Esophagus muscularis mucosa (tissue), 3 donors: Measurements from ENCODE around the gene FAM131C.

Experiments
- EP300 ChIP-seq: sonication (generic); formaldehyde crosslinking; IDR thresholded peaks from one replicate; pipeline ENCODE4 v1.6.1; 2017; ENCODE audit warnings: antibody characterized with exemption
- TF ChIP-seq, protein P1 (sequence below), 3 experiments: fragments of 200-600 bp in 2 of 3; fragments of 450-650 bp in 1 of 3; sonication (generic) in 2 of 3; IDR thresholded peaks; one replicate each; pipeline ENCODE4 v1.5.1; 2017 to 2019; ENCODE audit warnings: antibody characterized with exemption in 3 of 3, mild to moderate bottlenecking in 2 of 3, moderate library complexity in 1 of 3

DNA sequence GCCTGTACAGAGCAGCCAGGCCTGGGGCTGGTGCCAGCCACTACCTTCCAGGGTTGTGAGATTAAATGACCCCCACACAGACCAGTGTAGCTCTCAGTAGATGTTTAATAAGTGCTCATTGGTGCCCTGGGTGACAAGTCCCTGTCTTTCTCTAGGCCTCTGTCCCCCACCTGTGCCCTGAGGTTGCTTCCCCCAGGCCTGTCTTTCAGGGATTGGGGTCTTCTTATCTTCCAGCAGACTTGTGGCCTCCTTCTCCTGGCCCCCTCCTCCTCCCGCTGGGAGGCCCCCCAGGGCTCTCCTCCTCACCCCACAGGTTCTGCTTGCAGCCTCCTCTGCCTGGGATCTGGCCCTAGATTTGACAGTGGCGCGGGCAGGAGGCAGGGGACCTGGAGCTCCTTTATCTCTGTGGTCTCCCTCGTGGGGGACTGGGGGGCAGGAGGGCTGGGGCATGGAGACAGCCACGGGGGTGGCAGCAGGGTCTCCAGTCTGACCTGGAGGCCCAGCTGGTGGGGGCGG, 42.1 kb upstream of the FAM131C start:
- TF ChIP-seq, protein P1, sequence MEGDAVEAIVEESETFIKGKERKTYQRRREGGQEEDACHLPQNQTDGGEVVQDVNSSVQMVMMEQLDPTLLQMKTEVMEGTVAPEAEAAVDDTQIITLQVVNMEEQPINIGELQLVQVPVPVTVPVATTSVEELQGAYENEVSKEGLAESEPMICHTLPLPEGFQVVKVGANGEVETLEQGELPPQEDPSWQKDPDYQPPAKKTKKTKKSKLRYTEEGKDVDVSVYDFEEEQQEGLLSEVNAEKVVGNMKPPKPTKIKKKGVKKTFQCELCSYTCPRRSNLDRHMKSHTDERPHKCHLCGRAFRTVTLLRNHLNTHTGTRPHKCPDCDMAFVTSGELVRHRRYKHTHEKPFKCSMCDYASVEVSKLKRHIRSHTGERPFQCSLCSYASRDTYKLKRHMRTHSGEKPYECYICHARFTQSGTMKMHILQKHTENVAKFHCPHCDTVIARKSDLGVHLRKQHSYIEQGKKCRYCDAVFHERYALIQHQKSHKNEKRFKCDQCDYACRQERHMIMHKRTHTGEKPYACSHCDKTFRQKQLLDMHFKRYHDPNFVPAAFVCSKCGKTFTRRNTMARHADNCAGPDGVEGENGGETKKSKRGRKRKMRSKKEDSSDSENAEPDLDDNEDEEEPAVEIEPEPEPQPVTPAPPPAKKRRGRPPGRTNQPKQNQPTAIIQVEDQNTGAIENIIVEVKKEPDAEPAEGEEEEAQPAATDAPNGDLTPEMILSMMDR (IDR thresholded peaks at IDR 0.05), result no peak
- TF ChIP-seq EP300, result no peak
